NT2/D1 (cell line): ENCODE measurements around the gene UBA5.
"Not testable (repeated sequence)": the region's sequence is repeated elsewhere in the genome, so short reads cannot be mapped to it uniquely, and the experiment has no call there.

Experiments
- DNase-seq: peaks from one replicate; pipeline ENCODE4 v3.0.0-alpha.2; 2011; ENCODE audit warnings: low read depth, low spot score
- H3K27me3 ChIP-seq: 2 replicates; pipeline ENCODE4 v1.6.0; 2011; ENCODE audit warnings: mild to moderate bottlenecking; ENCODE audit not compliant: insufficient read length, insufficient read depth
- H3K36me3 ChIP-seq: 2 replicates; pipeline ENCODE4 v1.6.1; 2011; ENCODE audit warnings: mild to moderate bottlenecking, low read length, mixed read lengths; ENCODE audit not compliant: insufficient read depth, insufficient read length
- H3K4me1 ChIP-seq: 2 replicates; pipeline ENCODE4 v1.5.1; 2011; ENCODE audit not compliant: insufficient read depth, insufficient read length
- H3K4me3 ChIP-seq: 2 replicates; pipeline ENCODE4 v1.5.1; 2011; ENCODE audit warnings: low read depth; ENCODE audit not compliant: insufficient read length
- H3K9ac ChIP-seq: 2 replicates; pipeline ENCODE4 v1.6.0; 2011; ENCODE audit warnings: low read depth; ENCODE audit not compliant: insufficient read length
- H3K9me3 ChIP-seq: 2 replicates; pipeline ENCODE4 v1.5.1; 2011; ENCODE audit warnings: mild to moderate bottlenecking, low read length; ENCODE audit not compliant: insufficient read depth
- SUZ12 ChIP-seq: IDR thresholded peaks from 2 replicates; pipeline ENCODE4 v1.6.1; 2011; ENCODE audit not compliant: insufficient read length, insufficient read depth; ENCODE audit errors: extremely low read depth
- YY1 ChIP-seq: IDR thresholded peaks from 2 replicates; pipeline ENCODE4 v1.6.1; 2011; ENCODE audit not compliant: insufficient read length, insufficient read depth
- ZNF274 ChIP-seq: IDR thresholded peaks from 2 replicates; pipeline ENCODE4 v1.6.1; 2011; ENCODE audit warnings: mild to moderate bottlenecking, low read depth, low read length

UBA5 gene

DNA sequence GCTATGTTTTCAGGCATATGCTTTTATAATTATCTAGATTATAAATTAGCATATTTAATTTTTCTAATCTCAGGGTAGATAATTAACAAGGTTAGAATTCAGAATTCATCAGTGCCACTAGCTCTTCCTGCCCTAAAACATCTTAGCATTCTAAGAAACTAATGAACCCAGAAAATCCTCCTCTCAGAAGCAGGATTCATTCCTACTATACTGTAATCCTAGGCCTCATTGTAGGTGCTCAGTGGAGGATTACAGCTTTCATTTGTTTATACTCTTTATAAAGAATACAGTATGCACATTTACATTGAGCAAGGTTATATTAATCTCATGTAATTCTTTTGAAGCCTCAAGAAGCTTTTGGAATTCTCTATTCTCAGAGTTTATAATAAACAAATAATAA is 21.4 kb upstream of the UBA5 start:
- Histone ChIP-seq H3K9ac (no peak overlapping the region), H3K27me3 (no peaks in the 10 kb centered on the region), H3K4me1 (no peaks in the 10 kb centered on the region), H3K36me3 (peaks cover 12% of the 10 kb centered on the region), H3K9me3 (no peaks in the 10 kb centered on the region), H3K4me3 (no peak overlapping the region)
- no peak for TF ChIP-seq YY1
- no peak for TF ChIP-seq SUZ12
- no peak for TF ChIP-seq ZNF274
- no peak for DNase-seq

DNA sequence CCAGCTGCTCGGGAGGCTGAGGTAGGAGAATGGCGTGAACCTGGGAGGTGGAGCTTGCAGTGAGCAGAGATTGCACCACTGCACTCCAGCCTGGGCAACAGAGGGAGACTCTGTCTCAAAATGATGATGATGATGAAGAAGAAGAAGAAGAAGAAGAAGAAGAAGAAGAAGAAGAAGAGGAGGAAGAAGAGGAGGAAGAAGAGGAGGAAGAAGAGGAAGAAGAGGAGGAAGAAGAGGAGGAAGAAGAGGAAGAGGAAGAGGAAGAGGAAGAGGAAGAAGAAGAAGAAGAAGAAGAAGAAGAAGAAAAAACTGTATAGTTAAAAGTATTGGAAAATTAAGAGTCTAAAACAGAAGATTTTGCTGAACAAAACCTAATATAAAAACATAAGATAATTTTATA is 18.7 kb upstream of the UBA5 start:
- DNase-seq, H3K9ac ChIP-seq, H3K27me3 ChIP-seq, H3K4me3 ChIP-seq, H3K9me3 ChIP-seq, H3K4me1 ChIP-seq: not testable (repeated sequence)
- H3K36me3 ChIP-seq, result peaks cover 12% of the 10 kb centered on the region

DNA sequence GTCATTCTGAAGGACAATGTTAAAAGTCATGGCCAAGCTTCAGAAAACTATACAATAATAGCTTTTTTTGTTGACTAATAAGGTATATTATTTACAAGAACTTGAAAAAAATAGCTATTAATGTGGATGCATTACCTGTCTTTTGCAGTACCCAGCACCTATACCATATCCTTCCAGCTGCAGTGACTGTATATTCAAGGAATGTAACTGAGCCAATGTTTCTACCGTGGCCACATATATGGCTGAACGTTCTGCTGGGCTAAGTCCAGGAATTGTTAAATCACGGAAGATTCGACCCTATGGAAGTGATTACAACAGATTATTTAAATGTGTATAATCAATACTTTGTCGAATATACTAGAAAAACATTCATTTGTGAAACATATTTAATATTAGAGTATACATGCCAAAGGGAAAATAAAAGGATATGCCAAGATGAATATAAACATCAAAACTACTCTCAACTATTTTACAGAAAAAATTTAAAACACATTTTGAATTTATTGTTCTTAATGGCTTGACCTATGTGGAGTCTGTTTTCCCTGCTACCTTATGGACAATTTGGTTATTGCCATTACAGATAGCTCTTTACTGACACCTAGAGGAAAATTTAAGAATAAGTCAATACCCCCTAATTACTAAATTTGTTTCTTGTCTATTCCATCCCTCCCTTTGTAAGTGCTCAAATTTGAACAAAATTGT is 18.1 kb upstream of the UBA5 start:
- H3K4me1 ChIP-seq, result no peaks in the 10 kb centered on the region
- no peaks in the 10 kb centered on the region for H3K27me3 ChIP-seq
- TF ChIP-seq YY1, result no peak
- TF ChIP-seq ZNF274, result no peak
- no peak for TF ChIP-seq SUZ12
- H3K9me3 ChIP-seq, result no peaks in the 10 kb centered on the region
- peaks cover 12% of the 10 kb centered on the region for H3K36me3 ChIP-seq
- no peak overlapping the region for H3K9ac ChIP-seq
- no peak for DNase-seq
- H3K4me3 ChIP-seq, result no peak overlapping the region

DNA sequence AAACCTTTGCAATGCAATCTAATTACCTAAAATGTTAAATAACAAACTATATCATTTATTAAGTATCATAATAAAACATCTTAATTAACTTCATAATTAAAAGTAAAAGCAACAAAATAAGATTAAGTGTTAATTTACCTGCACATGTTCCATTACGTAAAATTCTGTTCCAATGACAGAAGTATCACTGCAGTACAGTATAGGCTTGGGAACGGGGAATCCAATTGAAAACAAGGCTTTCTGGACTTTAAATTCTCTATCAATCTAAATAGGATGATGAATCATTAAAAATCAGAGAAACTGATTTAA is 17.6 kb upstream of the UBA5 start:
- no peaks in the 10 kb centered on the region for H3K4me1 ChIP-seq
- H3K4me3 ChIP-seq, result no peak overlapping the region
- no peaks in the 10 kb centered on the region for H3K9me3 ChIP-seq
- no peak overlapping the region for H3K9ac ChIP-seq
- H3K36me3 ChIP-seq, result peaks cover 12% of the 10 kb centered on the region
- no peaks in the 10 kb centered on the region for H3K27me3 ChIP-seq
- TF ChIP-seq ZNF274 (no peak), YY1 (no peak), SUZ12 (no peak)
- DNase-seq, result no peak

DNA sequence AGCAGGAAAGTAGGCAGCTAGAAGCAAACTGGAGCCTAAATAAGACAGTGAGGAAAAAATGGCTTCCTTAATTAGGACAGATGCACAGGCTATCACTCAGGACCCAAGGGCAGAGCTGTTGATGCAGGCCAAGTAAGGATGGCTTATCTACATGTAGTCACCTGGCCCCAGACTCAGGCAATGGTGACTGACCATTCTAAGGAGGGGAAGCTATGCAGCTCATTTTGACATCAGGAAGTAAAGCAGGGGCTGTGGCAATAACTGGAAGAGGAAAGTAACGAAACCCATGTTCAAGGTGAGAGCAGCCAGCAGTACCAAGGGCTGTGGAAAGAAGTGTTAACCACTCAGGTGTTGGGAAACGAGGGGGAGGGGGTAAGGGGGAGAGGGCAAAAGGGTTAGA is 16.8 kb upstream of the UBA5 start:
- Histone ChIP-seq H3K9ac (no peak overlapping the region), H3K27me3 (no peaks in the 10 kb centered on the region)

DNA sequence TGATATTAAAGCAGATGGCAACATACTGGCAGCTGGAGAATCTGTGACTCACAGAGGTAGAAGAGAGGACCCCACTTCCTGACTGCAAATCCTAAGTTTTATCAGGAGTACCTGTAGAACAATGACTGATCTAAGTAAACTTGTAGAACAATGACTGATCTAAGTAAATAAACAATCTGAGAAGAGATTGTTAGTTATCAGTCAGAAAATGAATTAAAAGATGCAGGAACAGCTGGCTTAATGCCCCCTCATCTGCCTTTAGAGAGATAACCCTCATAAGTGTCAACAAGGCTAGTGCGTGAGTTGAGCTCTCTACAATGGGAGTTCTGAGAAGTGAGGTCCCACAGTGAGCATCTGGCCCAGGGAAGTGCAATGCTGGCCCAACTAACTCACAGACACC is 15.1 kb upstream of the UBA5 start:
- Histone ChIP-seq H3K4me3 (no peak overlapping the region), H3K9me3 (no peaks in the 10 kb centered on the region), H3K4me1 (no peaks in the 10 kb centered on the region), H3K27me3 (no peaks in the 10 kb centered on the region), H3K9ac (no peak overlapping the region), H3K36me3 (peaks cover 2% of the 10 kb centered on the region)
- TF ChIP-seq ZNF274 (no peak), SUZ12 (no peak), YY1 (no peak)
- no peak for DNase-seq

More for the DNA sequence above, 16.8 kb upstream of the UBA5 start:
- Histone ChIP-seq H3K9me3 (no peaks in the 10 kb centered on the region), H3K36me3 (peaks cover 8% of the 10 kb centered on the region), H3K4me1 (no peaks in the 10 kb centered on the region), H3K4me3 (no peak overlapping the region)
- DNase-seq, result no peak
- TF ChIP-seq SUZ12, result no peak
- TF ChIP-seq YY1, result no peak
- no peak for TF ChIP-seq ZNF274

DNA sequence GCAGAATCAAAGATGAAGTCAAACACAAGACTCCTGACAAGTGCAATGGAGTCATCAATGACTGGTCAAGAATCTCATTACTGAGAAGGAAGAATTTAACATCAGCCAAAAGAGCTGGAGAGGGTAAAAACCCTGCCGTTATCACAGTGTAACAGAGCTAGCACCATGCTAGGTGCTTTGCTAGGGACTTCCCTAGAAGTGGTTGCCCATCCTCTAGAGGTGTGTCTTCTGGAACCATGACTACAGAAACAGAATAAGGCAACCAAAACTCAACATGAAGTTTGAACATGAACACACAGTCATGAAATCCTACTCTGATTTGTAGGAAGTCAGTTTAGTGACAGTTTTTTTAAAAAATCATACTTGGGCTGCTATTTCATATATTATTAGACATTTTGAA is 10.0 kb upstream of the UBA5 start:
- TF ChIP-seq YY1 (no peak), ZNF274 (no peak), SUZ12 (no peak)
- H3K4me3 ChIP-seq, result no peak overlapping the region
- DNase-seq, result no peak
- peaks cover 4% of the 10 kb centered on the region for H3K36me3 ChIP-seq
- H3K4me1 ChIP-seq, result no peaks in the 10 kb centered on the region
- H3K9ac ChIP-seq, result no peak overlapping the region
- H3K27me3 ChIP-seq, result no peaks in the 10 kb centered on the region
- no peaks in the 10 kb centered on the region for H3K9me3 ChIP-seq

DNA sequence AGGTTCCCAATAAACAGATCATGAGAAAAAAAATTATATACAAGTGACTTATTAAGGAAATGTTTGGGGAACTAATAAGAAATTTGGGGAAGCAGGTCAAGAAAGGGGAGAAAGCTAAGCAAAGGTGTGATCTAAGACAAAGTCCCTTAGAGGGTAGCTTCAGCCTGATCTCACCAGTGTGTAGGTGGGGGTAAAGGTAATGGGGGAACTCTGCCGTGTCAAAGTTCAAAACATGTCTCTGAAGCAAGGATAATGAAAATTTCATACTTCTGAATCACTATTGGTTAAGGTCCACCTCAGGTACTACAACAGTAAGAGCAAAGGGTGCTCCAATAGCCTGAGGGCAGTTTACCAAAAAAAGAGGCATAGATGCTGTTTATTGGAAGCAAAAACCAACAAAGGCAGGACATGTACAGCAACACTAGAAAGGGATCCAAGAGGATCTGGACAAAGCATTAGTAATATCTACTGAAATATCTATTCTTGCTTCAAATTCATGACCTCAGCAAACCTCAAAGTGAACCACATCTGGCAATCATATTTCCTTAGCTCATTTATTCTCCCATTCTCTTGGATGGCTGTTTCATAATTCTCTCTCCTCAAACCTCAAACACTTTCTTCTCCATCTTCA is 7.4 kb upstream of the UBA5 start:
- TF ChIP-seq ZNF274, result no peak
- TF ChIP-seq YY1, result no peak
- TF ChIP-seq SUZ12, result no peak

More for the DNA sequence above, 7.4 kb upstream of the UBA5 start:
- Histone ChIP-seq H3K9me3 (no peaks in the 10 kb centered on the region), H3K4me3 (no peak overlapping the region), H3K27me3 (no peaks in the 10 kb centered on the region), H3K4me1 (no peaks in the 10 kb centered on the region), H3K9ac (no peak overlapping the region), H3K36me3 (peaks cover 4% of the 10 kb centered on the region)
- no peak for DNase-seq
